CD4-positive, alpha-beta T cell treated with Interleukin-4 for 4 hours (primary cell): ENCODE results near the gene FANCG.
A peak's percentile ranks its signal among the peaks of the same experiment; 100 is the strongest.

Experiments used
- DNase-seq: peaks from one replicate; pipeline ENCODE4 v3.0.0-alpha.2; 2020

Gene FANCG

DNA sequence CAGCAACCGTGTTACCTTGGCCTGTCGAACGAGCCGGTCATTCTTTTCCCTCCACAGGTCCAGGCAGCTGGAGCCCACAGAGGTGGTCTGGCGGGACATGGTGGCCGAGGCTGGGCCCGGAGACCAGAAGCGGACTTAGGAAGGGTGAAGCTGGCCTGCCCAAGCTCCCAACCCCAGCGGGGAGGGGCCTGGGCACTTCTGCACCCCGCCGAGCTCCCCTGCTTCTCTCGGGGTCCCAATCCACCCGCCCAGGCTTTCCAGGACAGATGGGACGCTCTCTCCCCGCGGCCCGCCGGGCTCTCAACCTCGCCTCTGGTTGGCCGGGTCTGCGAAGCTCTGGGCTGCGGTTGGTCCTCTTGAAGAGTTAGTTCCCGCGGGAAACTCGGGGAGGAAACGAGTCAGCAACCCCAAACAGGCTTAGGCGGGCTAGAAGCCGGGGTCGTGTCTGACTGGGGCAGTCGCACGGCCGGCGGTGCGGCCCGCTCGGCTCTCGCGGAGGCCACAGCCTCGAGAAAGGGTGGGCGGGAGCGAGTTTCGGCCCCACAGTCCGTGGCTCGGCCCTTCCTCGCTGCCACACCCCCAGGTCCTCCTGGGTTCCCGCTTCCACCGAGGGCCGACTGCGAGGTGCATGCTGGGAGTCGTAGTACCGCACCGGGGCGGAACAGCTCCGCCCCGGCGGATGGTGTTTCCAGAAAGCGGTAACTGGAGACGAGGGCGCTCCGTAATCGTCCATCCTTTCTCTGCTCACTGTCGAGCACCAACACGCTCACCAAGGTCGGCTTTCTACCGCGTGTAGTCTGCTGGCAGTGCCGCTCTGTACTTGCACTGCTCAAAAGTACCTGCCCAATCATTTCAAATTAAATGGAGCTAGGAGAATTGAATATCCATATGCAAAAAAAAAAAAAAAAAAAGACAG is at the start of gene FANCG:
Gene FANCG (minus strand): TSS at position 517 of the 916 bp plus-strand sequence. CDS start 418 bp downstream, at position 99.
- DNase-seq, result peak; percentile 83

DNA sequence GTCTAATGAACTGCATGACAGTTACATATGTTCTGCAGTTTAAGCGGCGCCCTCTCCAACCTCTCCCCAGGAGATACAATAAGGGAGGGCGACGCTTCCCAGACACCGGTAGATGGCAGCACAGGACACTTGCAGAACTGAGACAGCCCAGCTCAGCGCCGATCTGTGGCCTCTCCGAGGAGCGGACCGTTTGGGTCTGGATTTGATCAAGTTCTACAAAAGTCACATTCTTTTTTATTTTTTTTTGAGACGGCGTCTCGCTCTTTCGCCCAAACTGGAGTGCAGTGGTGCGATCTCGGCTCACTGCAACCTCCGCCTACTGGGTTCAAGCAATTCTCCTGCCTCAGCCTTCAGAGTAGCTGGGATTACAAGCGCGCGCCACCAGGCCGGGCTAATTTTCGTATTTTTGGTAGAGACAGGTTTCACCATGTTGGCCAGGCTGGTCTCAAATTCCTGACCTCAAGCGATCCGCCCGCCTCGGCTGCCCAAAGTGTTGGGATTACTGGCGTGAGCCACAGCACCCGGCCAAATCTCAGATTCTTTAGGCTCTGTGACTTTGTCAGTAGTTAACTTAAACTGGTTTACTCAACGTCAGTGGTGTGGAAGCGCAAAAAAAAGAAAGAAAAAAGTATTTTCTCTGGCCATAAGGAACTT is 37.3 kb upstream of the FANCG start:
- DNase-seq, result peak; percentile 91

DNA sequence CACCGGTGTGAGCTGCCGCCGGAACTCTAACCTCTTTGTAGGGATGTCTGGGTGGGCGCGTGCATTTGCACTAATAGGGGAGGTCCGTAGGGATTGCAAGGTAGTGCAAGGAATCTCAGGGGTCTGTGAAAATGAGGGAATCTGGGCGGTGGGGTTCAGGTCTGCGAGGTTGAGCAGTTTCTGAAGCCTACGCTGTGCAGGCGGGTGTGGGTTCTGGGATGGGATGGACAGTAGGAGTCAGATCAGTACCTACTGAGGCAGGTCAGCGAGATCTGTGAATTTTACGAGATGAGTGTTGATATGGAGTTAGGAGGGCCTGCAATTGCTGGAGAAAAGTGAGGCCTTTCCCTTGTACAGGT is 36.8 kb upstream of the FANCG start:
- no peak for DNase-seq

DNA sequence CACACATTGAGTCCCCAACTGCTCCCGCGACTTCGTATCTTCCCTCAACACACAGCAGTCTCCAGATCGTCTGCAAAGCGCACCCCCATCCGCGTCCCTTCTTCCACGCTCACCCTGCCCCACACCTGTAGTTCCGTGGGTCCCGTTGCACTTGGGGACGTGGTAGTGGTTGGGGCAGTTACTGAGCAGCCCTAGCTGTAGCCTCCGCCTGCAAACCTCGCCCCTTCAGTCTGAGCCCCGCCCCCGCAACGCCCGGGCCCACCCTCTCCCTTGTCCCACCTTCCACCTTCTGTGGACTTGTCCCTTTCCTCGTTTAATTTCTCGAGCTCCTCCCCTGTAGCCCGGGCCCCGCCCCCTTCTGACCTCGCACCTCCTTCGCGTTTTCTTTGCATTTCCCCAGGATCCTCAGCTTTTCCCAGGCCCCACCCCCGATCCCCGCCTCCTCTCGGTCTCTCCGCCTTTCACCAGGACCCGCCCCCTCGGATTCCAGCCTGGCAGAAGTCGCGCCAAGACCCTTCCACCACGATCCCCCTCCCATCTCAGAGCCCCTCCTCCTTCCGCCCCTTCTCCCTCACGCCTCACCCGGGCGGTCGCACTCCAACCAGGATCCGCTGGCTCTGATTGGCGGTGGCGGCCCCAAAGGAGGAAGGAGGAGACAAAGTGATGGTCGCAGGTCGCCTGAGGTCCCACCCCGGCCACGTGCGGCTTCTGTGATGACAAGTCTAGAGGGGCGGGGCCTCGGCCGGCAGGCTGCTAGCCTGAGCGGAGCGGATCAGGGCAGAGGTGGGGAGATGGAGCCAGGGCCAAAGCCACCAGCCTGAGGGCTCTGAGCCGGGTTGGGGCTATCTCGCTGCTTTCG is 36.2 kb upstream of the FANCG start, which contains the start of gene ATOSB:
Gene ATOSB (minus strand): TSS at position 183 of the 859 bp plus-strand sequence. CDS start 7,588 bp downstream, outside the sequence.
- peak; percentile 94 for DNase-seq

DNA sequence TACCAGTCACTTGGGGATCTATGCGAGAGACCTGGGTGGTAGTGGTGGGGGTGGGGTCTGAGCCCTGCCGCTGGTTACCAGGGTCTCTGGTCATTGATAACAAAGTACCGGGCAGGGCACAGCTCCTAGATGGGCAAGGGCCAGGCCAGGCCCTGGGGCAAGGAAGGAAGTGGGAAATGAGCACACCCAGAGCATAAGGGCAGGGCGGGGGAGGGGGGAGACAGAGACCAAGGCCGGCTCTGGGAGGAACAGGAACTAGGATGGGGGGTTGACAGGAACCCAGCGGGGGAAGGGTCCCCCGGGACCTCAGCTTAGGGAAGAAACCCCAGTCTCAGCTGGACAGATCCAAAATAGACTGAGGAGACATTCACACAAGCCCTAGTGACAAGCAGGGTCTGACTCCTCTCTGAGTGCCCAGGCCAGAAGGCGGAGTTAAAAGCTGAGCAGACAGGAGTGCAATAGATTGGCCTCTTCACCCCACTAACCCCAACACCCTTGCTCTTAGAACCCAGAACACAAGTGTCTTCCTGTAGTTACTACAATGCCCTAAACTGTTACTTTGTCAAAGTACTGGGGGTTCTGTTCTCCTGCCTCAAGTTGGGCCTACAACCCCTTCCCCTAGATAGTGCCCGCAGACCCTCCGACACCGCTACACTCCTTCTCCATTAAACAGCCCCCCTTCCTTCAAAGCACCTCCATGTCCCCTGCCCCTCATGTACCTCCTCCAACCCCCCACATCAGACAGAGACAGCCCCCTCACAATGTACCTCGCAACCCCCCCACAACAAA is 35.3 kb upstream of the FANCG start:
- DNase-seq, result peak; percentile 37

DNA sequence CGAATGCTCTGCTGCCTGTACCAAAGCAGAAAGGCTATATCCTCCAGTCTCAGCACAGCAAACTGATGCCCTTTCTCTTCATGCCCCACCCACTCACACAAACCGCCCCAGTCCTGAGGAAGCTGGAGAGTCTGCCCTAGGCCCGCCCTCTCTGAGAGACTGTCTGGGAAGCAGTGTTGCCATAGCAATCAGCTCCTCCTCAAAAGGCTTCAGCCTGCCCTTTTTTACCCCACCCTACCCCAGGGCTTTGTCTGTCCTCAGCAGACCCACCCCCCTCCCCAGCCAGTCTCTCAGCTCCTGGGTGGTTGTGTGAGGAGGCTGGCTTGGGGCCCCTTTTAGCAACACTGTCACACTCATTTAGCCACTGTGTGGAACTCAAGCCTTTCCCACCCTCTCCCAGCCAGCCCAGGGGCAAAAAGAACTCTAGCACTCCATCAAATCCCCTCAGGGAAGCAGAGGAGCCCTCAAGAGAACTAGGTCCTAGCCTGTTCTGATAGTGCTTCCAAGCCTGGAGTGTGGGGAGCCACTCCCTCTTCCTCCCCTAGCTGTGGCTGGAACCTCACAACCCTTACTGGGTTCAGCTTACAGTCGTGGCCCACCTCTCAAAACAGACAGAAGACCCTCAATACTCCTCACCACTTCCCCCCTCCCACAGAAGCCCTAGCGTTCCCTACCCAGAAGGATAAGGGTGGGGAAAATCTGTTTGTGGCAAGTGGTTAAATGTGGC is 34.5 kb upstream of the FANCG start:
- DNase-seq, result peak; percentile 95

DNA sequence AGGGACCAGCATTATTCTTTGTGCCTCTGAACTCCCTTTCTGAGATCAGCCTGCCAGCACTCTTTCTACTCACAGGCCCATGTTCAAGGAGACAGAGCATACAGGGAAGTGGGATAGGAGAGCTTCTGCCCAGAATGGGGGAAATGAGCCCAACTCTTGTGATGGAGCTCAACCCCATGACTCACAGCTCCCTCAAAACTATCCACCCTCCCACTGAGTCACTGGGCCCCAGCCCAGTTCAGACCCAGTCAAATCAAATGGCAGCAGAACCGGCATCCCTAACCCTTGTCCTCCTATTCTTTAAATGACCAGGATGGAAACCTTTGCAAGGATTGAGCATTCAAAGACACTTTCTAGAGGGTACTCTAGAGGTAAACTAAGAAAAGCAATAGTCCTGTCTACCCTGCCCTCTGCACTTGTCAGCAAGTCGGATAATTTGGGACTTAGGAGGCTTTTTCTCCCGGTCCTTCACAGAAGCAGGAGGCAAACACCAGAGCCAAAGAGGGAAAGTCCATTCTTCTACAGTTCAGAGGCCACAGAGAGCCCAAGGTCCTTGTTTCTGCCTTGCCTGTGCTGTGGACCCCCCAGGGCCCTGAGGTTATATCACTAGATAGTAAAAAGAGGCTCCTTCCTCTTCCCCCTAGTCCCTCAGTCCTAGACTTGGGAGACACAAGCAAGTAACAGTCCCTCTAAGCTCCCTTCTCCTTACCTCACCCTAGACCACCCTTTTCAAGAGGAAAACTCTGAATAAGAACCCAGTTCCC is 32.7 kb upstream of the FANCG start:
- DNase-seq, result peak; percentile 62

DNA sequence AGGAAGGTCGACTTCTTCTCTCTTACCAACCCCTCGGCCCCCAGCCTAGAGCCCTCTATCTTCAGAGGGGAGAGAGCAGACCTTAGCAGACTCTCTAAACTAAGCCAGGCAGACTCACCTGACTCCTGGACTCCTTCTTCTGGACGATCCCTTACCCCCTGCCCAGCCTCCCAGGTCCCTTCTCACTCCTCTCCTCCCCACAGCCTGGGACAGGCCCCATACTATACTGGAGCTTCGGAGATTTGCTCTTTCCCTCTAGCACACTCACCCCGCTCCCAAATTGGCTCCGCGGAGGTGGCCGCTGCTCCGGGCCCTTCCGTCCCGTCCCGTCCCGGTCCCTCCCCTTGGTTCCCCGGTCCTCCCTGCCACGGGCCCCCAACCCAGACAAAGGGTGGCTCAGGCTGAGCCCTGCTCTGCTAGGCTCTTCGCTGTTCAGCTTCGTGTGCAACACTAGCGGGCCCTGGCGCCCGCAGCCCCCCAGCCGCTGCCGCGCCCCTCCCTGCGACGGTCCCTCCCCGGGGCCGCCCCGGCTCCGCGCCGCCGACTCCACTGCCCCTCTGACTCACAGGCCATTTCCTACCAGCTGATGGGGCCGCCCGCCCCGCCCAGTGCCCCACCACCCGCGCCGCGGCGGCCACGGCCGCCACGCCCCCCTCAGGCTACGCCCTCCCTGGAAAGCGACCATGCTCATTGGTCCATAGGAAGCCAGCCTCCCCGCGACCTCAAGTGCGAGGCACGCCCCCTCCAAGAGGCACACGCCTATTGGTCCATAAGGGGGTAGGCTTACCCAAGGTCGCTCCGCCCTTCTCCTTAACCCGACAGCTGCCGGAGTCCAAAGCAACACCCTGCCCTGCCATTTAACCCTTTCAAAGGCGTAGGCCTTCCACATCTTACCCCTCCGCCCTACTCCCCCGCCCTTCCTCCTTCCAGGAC is 31.5 kb upstream of the FANCG start:
- peak; percentile 98 for DNase-seq

DNA sequence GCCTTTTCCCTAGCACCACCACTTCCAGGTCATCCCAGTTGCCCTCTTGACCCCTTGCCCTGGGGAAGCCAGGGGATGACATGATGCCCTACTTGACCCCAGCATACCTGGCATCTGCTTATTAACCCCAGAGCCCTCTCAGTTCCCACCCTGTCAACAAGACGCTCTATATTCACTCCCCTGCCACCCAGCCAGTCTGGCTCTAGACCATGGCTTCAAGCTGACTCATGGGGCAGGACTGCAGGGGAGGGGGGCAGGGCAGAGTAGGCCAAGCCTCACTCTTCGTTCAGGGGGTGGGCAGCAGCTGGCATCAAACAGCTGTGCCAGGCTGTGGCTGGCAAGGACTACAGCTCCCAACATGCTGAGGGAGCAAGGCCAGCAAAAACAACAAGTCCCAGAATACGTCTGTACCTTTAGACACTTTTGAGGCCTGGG is 30.6 kb upstream of the FANCG start:
- peak; percentile 19 for DNase-seq

DNA sequence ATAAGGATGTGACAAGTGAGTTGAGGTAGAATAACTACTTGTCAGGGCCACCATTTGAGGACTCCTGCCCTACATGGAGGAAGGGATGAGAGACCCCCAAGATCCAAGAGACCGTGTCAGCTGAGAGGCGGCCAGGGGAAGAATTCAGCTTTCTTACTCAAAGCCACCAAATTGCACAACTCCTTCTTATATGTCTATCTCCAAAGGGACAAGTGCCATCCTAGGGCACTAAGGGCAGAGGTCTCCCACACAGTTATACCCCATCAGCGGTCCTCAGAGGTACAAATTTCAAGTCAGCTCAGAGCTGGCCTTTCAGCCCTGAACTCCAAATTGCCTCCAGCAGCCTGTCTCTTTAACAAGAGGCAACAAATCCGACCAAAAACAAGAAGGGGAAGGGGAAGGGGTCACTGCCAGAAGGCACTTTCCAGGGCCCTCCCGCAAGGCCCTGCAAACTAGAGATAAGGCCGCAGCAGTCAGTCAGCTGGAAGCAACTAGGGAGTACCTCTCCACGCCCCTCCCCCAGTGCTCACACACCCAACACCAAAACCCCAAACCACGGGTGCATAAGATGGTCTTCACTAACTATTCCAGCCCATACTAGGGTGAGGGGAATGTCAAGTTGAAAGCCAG is 29.3 kb upstream of the FANCG start:
- DNase-seq, result no peak

DNA sequence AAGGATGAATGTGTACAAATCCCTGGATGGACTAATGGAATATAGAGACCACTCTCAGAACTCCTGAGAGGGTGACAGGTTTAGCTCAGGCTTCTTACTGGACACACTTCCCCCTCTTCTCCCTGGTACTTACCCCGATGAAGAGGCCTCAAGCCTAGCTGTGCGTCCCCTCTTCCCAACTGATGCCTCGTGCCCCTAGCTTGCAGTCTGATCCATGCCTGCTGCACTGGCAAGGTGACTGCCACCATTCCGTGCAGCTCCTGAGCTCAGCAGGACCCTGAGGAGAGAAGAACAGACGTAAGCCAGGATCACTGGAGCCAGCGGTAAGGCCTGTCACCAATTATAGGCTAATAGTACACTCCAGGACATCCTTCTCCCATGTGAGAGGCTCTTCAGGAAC is 28.7 kb upstream of the FANCG start:
- DNase-seq, result no peak

DNA sequence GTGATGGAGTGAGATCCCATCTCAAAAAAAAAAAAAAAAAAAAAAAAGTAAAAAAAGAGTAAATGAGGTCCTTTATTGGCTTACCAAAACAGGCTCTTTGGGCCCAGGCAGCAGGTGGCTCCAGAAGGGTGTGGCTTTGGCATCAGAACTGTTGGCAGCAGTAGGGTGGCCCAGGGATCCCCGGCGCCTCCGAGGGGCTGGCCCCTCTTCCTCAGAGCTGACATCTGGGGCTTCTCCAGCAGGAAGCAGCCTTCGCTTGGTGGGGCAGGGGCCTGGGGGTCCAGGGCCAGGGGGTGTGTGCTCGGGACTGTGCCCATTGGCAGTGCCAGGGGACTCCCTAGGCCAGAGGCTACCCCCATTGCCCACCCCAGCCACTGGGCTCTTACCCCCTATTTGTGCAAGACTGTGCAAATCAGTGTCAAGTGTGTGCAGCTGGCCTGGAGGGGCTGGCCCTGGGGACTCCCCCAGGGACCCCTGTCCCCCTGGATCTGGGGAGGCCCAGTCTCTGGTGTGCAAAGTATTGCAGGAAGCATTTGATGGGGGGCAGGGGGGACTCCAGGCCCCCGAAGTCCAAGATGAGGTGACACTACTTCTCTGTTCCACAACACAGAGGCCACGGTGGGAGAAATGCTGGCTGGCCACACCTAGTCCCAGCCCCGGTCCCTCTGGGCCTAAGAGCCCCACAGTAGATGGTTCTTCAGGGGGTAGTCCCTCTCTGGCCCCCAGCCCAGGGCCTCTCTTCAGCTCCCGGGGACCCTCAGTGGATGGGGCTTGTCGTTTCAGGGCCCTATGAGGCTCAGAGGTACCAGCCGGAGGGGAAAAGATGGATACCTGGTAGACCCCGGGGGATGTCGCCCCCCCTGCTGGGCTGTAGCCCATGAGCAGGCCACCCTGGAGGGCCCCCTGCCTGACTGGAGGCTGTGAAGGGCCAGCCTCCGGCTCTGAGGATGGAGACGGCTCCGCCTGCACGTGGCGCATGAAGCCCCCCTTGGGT is 27.9 kb upstream of the FANCG start:
- no peak for DNase-seq

DNA sequence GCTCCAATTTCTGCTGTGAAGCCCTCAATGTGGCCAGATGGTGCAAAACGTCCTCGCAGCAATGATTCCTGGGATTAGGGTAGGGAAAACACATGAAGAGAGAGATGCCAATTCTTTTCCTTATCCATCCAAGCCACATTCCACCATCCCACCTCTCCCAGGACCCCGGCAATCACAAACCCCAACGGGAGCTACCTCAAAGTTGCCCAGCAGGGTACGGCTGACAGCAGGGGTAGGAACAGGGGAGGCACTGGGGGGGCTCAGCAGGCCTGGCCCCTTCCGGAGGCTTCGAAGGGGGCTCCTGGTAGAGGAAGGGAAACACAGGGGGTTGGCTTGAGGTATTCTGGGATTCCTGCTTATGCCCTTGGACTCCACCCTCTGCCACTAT is 26.6 kb upstream of the FANCG start:
- no peak for DNase-seq

DNA sequence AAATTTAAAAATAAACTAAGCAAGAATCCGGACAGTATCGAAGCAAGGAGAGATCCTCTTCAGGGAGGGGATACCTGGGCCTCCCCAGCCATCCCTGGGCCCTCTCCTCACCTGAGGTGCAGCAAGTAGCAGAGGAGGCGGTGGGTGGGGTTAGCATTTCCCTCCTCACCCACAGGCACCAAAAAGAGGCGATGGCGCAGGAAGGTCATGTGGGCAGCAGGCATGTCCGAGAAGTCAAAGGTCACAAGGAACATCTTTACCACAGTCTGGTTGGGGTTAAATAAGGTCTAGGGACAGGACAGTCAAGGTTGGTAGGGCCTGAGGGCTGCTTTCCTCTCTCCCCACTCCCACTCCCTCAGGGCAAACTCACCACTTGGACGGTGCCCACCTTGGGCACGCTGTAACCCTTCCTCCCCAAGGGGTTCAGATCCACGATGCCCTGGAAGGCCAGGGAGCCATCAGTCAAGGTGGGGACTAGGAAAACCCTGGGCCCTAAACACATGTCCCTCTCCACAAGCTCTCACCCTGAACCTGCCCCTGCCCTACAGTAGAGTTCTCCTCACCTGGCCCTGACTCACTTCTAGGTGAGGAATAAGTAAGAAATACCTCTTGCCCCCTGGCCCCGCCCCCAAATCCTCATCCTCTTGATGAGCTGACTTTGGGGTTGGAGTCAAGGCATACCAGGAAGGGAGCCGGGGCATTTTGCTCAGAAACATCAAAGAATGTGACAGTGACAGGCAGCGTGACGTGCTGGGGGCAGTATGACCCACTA is 26.0 kb upstream of the FANCG start:
- no peak for DNase-seq

DNA sequence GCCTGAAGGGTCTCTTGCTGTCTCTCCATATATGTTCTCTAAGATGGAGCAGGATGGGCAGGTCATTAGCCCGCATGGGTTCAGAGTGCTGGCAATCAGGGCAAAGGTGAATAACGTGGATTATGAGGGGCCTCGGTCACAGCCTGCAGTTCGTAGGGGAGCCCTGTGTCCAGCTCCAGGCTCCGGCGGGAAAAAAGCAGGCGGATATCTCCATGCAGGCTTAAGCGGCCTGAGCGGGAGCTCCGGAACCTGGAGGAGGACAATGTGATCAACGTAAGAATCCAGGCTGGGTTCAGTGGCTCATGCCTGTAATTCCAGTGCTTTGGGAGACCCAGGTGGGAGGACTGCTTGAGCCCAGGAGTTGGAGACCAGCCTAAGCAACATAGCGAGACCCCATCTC is 25.4 kb upstream of the FANCG start:
- DNase-seq, result no peak

DNA sequence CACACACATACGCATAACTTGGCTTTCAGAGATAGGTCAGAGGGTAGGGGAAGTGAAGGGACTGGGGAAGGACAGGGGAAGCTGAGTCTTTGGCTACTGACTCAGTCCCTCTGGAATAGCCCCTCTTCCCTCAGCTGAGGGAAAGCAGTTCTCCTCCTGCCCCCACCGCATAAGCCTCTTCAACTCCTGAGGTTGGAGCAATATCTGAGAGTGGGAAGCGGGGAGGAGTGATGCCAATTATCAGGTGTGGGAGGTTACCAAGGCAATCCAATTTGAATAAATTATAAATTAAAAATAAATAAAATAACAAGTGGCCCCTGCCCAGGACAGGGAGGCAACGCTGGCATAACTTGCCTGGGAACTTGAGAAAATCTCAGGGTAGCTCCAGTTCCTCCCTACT is 24.8 kb upstream of the FANCG start:
- DNase-seq, result no peak

DNA sequence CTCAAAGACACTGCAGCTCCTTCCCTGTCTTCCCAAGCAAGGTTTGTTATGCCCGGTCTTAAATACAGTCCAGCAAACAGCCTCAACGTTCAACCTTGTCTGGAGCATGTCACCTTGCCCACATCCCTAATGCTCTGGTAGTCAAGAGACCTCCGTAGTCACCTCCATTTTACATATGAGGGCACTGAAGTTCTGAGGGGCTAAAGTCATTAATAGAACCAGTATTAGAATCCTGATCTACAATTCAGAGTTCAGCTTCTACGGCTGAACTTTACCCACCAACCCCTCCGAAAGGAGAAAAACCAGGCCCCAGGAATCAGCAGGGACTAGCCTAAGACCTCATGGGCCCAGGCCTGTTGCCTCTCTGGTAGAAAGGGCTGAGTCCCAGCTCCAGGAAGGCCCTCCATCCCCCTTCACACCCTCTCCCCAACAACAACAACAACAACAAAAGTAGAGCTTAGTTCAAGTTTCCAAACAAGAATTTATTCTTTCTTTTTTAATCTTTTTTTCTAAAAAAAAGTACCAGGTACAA is 24.0 kb upstream of the FANCG start:
- no peak for DNase-seq
